Activated T-cell treated with anti-CD3 and anti-CD28 coated beads, Interleukin-2, amount 50 U/mL, for 4 hours (primary cell): ENCODE results near the gene BIRC7. TPM values are rescaled to one million over a fixed set of nuclear protein-coding genes. Genes with fewer than 3 reads are reported as not detected.

ENCODE experiments used
- ATAC-seq, 2 donors: fragments of 200-7000 bp; cut with Tn5 transposase; one replicate each; pipeline ENCODE4 v1.10.0; 2021
- DNase-seq: peaks from one replicate; pipeline ENCODE4 v3.0.0-alpha.2; 2020
- H3K27me3 Mint-ChIP-seq: one replicate; pipeline ENCODE4 v1.8.0; 2021; ENCODE audit warnings: low read depth, mixed read lengths
- H3K36me3 Mint-ChIP-seq: one replicate; pipeline ENCODE4 v1.8.0; 2022; ENCODE audit warnings: mixed read lengths; ENCODE audit not compliant: insufficient read depth
- H3K4me1 Mint-ChIP-seq: one replicate; pipeline ENCODE4 v1.8.0; 2021; ENCODE audit warnings: low read depth, mixed read lengths
- H3K4me3 Mint-ChIP-seq: one replicate; pipeline ENCODE4 v1.8.0; 2021; ENCODE audit warnings: mild to moderate bottlenecking, moderate library complexity, mixed read lengths
- H3K9me3 Mint-ChIP-seq: one replicate; pipeline ENCODE4 v1.8.0; 2021; ENCODE audit warnings: mixed read lengths
- total RNA-seq, 3 donors: library from RNA; stranded (reverse); gene quantifications; one replicate each; pipeline ENCODE4 v1.2.1, GENCODE V29; 2021

The BIRC7 gene
- total RNA-seq, 3 donors from 2014 or later = not detected

- H3K36me3 Mint-ChIP-seq = peaks cover 15% of the 10 kb centered on the region
Observed at GRCh38 chr20:63196768-63197470, 38.8 kb upstream of the BIRC7 start.

GRCh38 chr20:63198606-63199005, 37.1 kb upstream of the BIRC7 start:
- Mint-ChIP-seq H3K4me1 (peaks cover 28% of the 10 kb centered on the region), H3K27me3 (no peaks in the 10 kb centered on the region), H3K36me3 (peaks cover 24% of the 10 kb centered on the region), H3K9me3 (no peaks in the 10 kb centered on the region), H3K4me3 (no peak overlapping the region)
- DNase-seq = no peak
- no peak for ATAC-seq

More at GRCh38 chr20:63196768-63197470, 38.8 kb upstream of the BIRC7 start:
- DNase-seq (no peak), ATAC-seq (no peak)
- Mint-ChIP-seq H3K4me3 (no peak overlapping the region), H3K4me1 (peaks cover 28% of the 10 kb centered on the region), H3K27me3 (no peaks in the 10 kb centered on the region), H3K9me3 (no peaks in the 10 kb centered on the region)

GRCh38 chr20:63202021-63202420, 33.7 kb upstream of the BIRC7 start:
- Mint-ChIP-seq H3K4me3 (no peak overlapping the region), H3K9me3 (no peaks in the 10 kb centered on the region), H3K36me3 (peaks cover 26% of the 10 kb centered on the region), H3K27me3 (no peaks in the 10 kb centered on the region), H3K4me1 (peaks cover 20% of the 10 kb centered on the region)
- no peak for ATAC-seq
- DNase-seq = no peak

- no peaks in the 10 kb centered on the region for H3K27me3 Mint-ChIP-seq
- H3K4me3 Mint-ChIP-seq = no peak overlapping the region
- H3K36me3 Mint-ChIP-seq = peaks cover 29% of the 10 kb centered on the region
- ATAC-seq (no peak), DNase-seq (no peak)
- peaks cover 16% of the 10 kb centered on the region for H3K4me1 Mint-ChIP-seq
- no peaks in the 10 kb centered on the region for H3K9me3 Mint-ChIP-seq
Observed at GRCh38 chr20:63202811-63203526, 32.7 kb upstream of the BIRC7 start.

- no peak for ATAC-seq
- no peaks in the 10 kb centered on the region for H3K9me3 Mint-ChIP-seq
- no peaks in the 10 kb centered on the region for H3K27me3 Mint-ChIP-seq
- H3K4me1 Mint-ChIP-seq = peaks cover 13% of the 10 kb centered on the region
- no peak overlapping the region for H3K4me3 Mint-ChIP-seq
- DNase-seq = no peak
- peaks cover 31% of the 10 kb centered on the region for H3K36me3 Mint-ChIP-seq
Observed at GRCh38 chr20:63204362-63204761, 31.3 kb upstream of the BIRC7 start.

GRCh38 chr20:63205896-63206295, 29.8 kb upstream of the BIRC7 start:
- DNase-seq = no peak
- peaks cover 22% of the 10 kb centered on the region for H3K4me1 Mint-ChIP-seq
- H3K4me3 Mint-ChIP-seq = no peak overlapping the region
- H3K36me3 Mint-ChIP-seq = peaks cover 31% of the 10 kb centered on the region
- no peaks in the 10 kb centered on the region for H3K27me3 Mint-ChIP-seq
- no peaks in the 10 kb centered on the region for H3K9me3 Mint-ChIP-seq
- no peak for ATAC-seq

GRCh38 chr20:63206878-63207277, 28.8 kb upstream of the BIRC7 start:
- Mint-ChIP-seq H3K9me3 (no peaks in the 10 kb centered on the region), H3K36me3 (peaks cover 28% of the 10 kb centered on the region), H3K4me3 (no peak overlapping the region), H3K27me3 (no peaks in the 10 kb centered on the region), H3K4me1 (peaks cover 19% of the 10 kb centered on the region)
- DNase-seq (no peak), ATAC-seq (no peak)

GRCh38 chr20:63208346-63208909, 27.3 kb upstream of the BIRC7 start:
- H3K27me3 Mint-ChIP-seq = no peaks in the 10 kb centered on the region
- DNase-seq (no peak), ATAC-seq (no peak)
- no peaks in the 10 kb centered on the region for H3K9me3 Mint-ChIP-seq
- H3K4me1 Mint-ChIP-seq = peaks cover 34% of the 10 kb centered on the region
- peaks cover 30% of the 10 kb centered on the region for H3K36me3 Mint-ChIP-seq
- H3K4me3 Mint-ChIP-seq = no peak overlapping the region

- peaks cover 41% of the 10 kb centered on the region for H3K36me3 Mint-ChIP-seq
- peaks cover 50% of the 10 kb centered on the region for H3K4me1 Mint-ChIP-seq
- H3K4me3 Mint-ChIP-seq = no peak overlapping the region
- DNase-seq (no peak), ATAC-seq (no peak)
- no peaks in the 10 kb centered on the region for H3K27me3 Mint-ChIP-seq
- no peaks in the 10 kb centered on the region for H3K9me3 Mint-ChIP-seq
Observed at GRCh38 chr20:63210011-63210605, 25.6 kb upstream of the BIRC7 start.

GRCh38 chr20:63212393-63212730, 23.3 kb upstream of the BIRC7 start:
- no peaks in the 10 kb centered on the region for H3K27me3 Mint-ChIP-seq
- H3K9me3 Mint-ChIP-seq = no peaks in the 10 kb centered on the region
- H3K4me1 Mint-ChIP-seq = peaks cover 58% of the 10 kb centered on the region
- DNase-seq (no peak), ATAC-seq (no peak)
- H3K4me3 Mint-ChIP-seq = peak overlapping the region; percentile 28
- peaks cover 33% of the 10 kb centered on the region for H3K36me3 Mint-ChIP-seq

GRCh38 chr20:63212792-63213191, 22.9 kb upstream of the BIRC7 start:
- DNase-seq (no peak), ATAC-seq (no peak)
- Mint-ChIP-seq H3K4me1 (peaks cover 58% of the 10 kb centered on the region), H3K9me3 (no peaks in the 10 kb centered on the region), H3K27me3 (no peaks in the 10 kb centered on the region), H3K4me3 (peak overlapping the region; percentile 40), H3K36me3 (peaks cover 31% of the 10 kb centered on the region)

- Mint-ChIP-seq H3K4me3 (peak overlapping the region; percentile 97), H3K4me1 (peaks cover 53% of the 10 kb centered on the region), H3K36me3 (peaks cover 28% of the 10 kb centered on the region), H3K27me3 (no peaks in the 10 kb centered on the region), H3K9me3 (no peaks in the 10 kb centered on the region)
- DNase-seq = no peak
- ATAC-seq = no peak
Observed at GRCh38 chr20:63214514-63214913, 21.2 kb upstream of the BIRC7 start.

GRCh38 chr20:63215101-63216040, 20.3 kb upstream of the BIRC7 start:
- H3K36me3 Mint-ChIP-seq = peaks cover 28% of the 10 kb centered on the region
- H3K27me3 Mint-ChIP-seq = peaks cover 6% of the 10 kb centered on the region
- peaks cover 48% of the 10 kb centered on the region for H3K4me1 Mint-ChIP-seq
- no peaks in the 10 kb centered on the region for H3K9me3 Mint-ChIP-seq
- peak; percentile 4 to 8 for ATAC-seq
- no peak for DNase-seq
- peak overlapping the region; percentile 97 for H3K4me3 Mint-ChIP-seq
